ENCODE data around the gene BSG.

GRCh38 chr19:597406-598315, 25.3 kb downstream of the BSG start:
- TF ChIP-seq CTCF (IDR thresholded peaks at IDR 0.05 in 8 of 11, conservative IDR thresholded peaks at IDR 0.05 in 3 of 11) (no peak), POLR2A (IDR thresholded peaks at IDR 0.05) (no peak), POLR2AphosphoS5 (IDR thresholded peaks at IDR 0.05) (no peak)
